GM23248 (cell line): ENCODE data around the gene RGS13.

Experiments used
- EZH2 ChIP-seq: fragments of 200-600 bp; sonication (generic); IDR thresholded peaks from 2 replicates; pipeline ENCODE4 v1.6.1; 2018; ENCODE audit warnings: antibody characterized with exemption, mild to moderate bottlenecking; ENCODE audit not compliant: insufficient read depth, poor library complexity, severe bottlenecking
- EZH2phosphoT487 ChIP-seq: fragments of 200-600 bp; sonication (generic); IDR thresholded peaks from 2 replicates; pipeline ENCODE4 v1.6.1; 2018; ENCODE audit warnings: antibody characterized with exemption, moderate library complexity, mild to moderate bottlenecking, low read depth; ENCODE audit not compliant: insufficient read depth

- TF ChIP-seq EZH2phosphoT487 (no peak), EZH2 (no peak)
Measured at GRCh38 chr1:192632641-192633532, 3.1 kb upstream of the RGS13 start.
